ENCODE measurements around the gene KRTAP25-1.

The KRTAP25-1 gene

GRCh38 chr21:30306884-30307283 lies 17.6 kb upstream of the KRTAP25-1 start:
- no peak for ATAC-seq
- TF ChIP-seq ZNF70 (CRISPR knock-in tag; IDR thresholded peaks at IDR 0.05) (no peak), ARNTL (CRISPR knock-in tag; IDR thresholded peaks at IDR 0.05; ENCODE audit: borderline replicate concordance, low read depth) (no peak), TSHZ2 (CRISPR knock-in tag; IDR thresholded peaks at IDR 0.05) (no peak), TOX (CRISPR knock-in tag; IDR thresholded peaks at IDR 0.05; ENCODE audit: borderline replicate concordance) (no peak), GLIS3 (CRISPR knock-in tag; IDR thresholded peaks at IDR 0.05) (no peak), SNAI2 (CRISPR knock-in tag; IDR thresholded peaks at IDR 0.05) (no peak), ZFP3 (CRISPR knock-in tag; IDR thresholded peaks at IDR 0.05) (no peak), ESRRG (CRISPR knock-in tag; IDR thresholded peaks at IDR 0.05) (no peak), ISL1 (CRISPR knock-in tag; IDR thresholded peaks at IDR 0.05) (no peak), ZNF8 (CRISPR knock-in tag; IDR thresholded peaks at IDR 0.05) (no peak)
- TF ChIP-seq, protein P1, sequence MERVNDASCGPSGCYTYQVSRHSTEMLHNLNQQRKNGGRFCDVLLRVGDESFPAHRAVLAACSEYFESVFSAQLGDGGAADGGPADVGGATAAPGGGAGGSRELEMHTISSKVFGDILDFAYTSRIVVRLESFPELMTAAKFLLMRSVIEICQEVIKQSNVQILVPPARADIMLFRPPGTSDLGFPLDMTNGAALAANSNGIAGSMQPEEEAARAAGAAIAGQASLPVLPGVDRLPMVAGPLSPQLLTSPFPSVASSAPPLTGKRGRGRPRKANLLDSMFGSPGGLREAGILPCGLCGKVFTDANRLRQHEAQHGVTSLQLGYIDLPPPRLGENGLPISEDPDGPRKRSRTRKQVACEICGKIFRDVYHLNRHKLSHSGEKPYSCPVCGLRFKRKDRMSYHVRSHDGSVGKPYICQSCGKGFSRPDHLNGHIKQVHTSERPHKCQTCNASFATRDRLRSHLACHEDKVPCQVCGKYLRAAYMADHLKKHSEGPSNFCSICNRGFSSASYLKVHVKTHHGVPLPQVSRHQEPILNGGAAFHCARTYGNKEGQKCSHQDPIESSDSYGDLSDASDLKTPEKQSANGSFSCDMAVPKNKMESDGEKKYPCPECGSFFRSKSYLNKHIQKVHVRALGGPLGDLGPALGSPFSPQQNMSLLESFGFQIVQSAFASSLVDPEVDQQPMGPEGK (CRISPR knock-in tag; IDR thresholded peaks at IDR 0.05; ENCODE audit: borderline replicate concordance) = no peak

- no peak for ATAC-seq
- TF ChIP-seq ESRRG (CRISPR knock-in tag; IDR thresholded peaks at IDR 0.05) = no peak
- TF ChIP-seq, protein P1 (CRISPR knock-in tag; IDR thresholded peaks at IDR 0.05; ENCODE audit: borderline replicate concordance) = no peak
- no peak for TF ChIP-seq ZNF8 (CRISPR knock-in tag; IDR thresholded peaks at IDR 0.05)
- no peak for TF ChIP-seq ARNTL (CRISPR knock-in tag; IDR thresholded peaks at IDR 0.05; ENCODE audit: borderline replicate concordance, low read depth)
- TF ChIP-seq CSDC2 (CRISPR knock-in tag; IDR thresholded peaks at IDR 0.05) = no peak
- TF ChIP-seq TSHZ2 (CRISPR knock-in tag; IDR thresholded peaks at IDR 0.05) = no peak
- no peak for TF ChIP-seq ISL1 (CRISPR knock-in tag; IDR thresholded peaks at IDR 0.05)
- no peak for TF ChIP-seq TOX (CRISPR knock-in tag; IDR thresholded peaks at IDR 0.05; ENCODE audit: borderline replicate concordance)
- TF ChIP-seq, protein P2, sequence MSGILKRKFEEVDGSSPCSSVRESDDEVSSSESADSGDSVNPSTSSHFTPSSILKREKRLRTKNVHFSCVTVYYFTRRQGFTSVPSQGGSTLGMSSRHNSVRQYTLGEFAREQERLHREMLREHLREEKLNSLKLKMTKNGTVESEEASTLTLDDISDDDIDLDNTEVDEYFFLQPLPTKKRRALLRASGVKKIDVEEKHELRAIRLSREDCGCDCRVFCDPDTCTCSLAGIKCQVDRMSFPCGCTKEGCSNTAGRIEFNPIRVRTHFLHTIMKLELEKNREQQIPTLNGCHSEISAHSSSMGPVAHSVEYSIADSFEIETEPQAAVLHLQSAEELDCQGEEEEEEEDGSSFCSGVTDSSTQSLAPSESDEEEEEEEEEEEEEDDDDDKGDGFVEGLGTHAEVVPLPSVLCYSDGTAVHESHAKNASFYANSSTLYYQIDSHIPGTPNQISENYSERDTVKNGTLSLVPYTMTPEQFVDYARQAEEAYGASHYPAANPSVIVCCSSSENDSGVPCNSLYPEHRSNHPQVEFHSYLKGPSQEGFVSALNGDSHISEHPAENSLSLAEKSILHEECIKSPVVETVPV (CRISPR knock-in tag; IDR thresholded peaks at IDR 0.05) = no peak
- TF ChIP-seq OSR1 (CRISPR knock-in tag; IDR thresholded peaks at IDR 0.05) = no peak
- TF ChIP-seq, protein P3, sequence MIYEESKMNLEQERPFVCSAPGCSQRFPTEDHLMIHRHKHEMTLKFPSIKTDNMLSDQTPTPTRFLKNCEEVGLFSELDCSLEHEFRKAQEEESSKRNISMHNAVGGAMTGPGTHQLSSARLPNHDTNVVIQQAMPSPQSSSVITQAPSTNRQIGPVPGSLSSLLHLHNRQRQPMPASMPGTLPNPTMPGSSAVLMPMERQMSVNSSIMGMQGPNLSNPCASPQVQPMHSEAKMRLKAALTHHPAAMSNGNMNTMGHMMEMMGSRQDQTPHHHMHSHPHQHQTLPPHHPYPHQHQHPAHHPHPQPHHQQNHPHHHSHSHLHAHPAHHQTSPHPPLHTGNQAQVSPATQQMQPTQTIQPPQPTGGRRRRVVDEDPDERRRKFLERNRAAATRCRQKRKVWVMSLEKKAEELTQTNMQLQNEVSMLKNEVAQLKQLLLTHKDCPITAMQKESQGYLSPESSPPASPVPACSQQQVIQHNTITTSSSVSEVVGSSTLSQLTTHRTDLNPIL (CRISPR knock-in tag; IDR thresholded peaks at IDR 0.05; ENCODE audit: low read depth) = no peak
- TF ChIP-seq SNAI2 (CRISPR knock-in tag; IDR thresholded peaks at IDR 0.05) = no peak
- TF ChIP-seq ZC3H10 (CRISPR knock-in tag; IDR thresholded peaks at IDR 0.05) = no peak
- no peak for TF ChIP-seq RARB (CRISPR knock-in tag; IDR thresholded peaks at IDR 0.05)
Measured at GRCh38 chr21:30305136-30305535, 15.8 kb upstream of the KRTAP25-1 start.
